ENCODE results near the gene FXYD5.

Gene FXYD5

GRCh38 chr19:35134601-35135242, 19.8 kb upstream of the FXYD5 start, which contains the start of gene LGI4:
Gene LGI4, minus strand, starts transcription at chr19:35135059. Its CDS starts 379 bp downstream, at chr19:35134680.
- TF ChIP-seq, protein P1, sequence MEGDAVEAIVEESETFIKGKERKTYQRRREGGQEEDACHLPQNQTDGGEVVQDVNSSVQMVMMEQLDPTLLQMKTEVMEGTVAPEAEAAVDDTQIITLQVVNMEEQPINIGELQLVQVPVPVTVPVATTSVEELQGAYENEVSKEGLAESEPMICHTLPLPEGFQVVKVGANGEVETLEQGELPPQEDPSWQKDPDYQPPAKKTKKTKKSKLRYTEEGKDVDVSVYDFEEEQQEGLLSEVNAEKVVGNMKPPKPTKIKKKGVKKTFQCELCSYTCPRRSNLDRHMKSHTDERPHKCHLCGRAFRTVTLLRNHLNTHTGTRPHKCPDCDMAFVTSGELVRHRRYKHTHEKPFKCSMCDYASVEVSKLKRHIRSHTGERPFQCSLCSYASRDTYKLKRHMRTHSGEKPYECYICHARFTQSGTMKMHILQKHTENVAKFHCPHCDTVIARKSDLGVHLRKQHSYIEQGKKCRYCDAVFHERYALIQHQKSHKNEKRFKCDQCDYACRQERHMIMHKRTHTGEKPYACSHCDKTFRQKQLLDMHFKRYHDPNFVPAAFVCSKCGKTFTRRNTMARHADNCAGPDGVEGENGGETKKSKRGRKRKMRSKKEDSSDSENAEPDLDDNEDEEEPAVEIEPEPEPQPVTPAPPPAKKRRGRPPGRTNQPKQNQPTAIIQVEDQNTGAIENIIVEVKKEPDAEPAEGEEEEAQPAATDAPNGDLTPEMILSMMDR (IDR thresholded peaks at IDR 0.05; ENCODE audit: extremely low read depth, missing control alignments), result no peak
- no peak for DNase-seq (ENCODE audit: low spot score)

GRCh38 chr19:35135389-35135909, 19.1 kb upstream of the FXYD5 start:
- peak; percentile 93 for DNase-seq (ENCODE audit: low spot score)
- TF ChIP-seq, protein P1 (IDR thresholded peaks at IDR 0.05; ENCODE audit: extremely low read depth, missing control alignments), result peak; percentile 70

GRCh38 chr19:35136231-35136630, 18.3 kb upstream of the FXYD5 start:
- TF ChIP-seq, protein P1 (IDR thresholded peaks at IDR 0.05; ENCODE audit: extremely low read depth, missing control alignments), result no peak

GRCh38 chr19:35136977-35137702, 17.4 kb upstream of the FXYD5 start:
- TF ChIP-seq, protein P1 (IDR thresholded peaks at IDR 0.05; ENCODE audit: extremely low read depth, missing control alignments), result no peak
- DNase-seq (ENCODE audit: low spot score), result no peak

More at GRCh38 chr19:35136231-35136630, 18.3 kb upstream of the FXYD5 start:
- DNase-seq (ENCODE audit: low spot score), result no peak

GRCh38 chr19:35138305-35138892, 16.1 kb upstream of the FXYD5 start, which contains the start of gene FXYD1:
Gene FXYD1, plus strand, starts transcription at chr19:35138824. Its CDS starts 1,256 bp downstream, at chr19:35140080.
- TF ChIP-seq, protein P1 (IDR thresholded peaks at IDR 0.05; ENCODE audit: extremely low read depth, missing control alignments), result no peak
- no peak for DNase-seq (ENCODE audit: low spot score)

- DNase-seq (ENCODE audit: low spot score), result no peak
- TF ChIP-seq, protein P1 (IDR thresholded peaks at IDR 0.05; ENCODE audit: extremely low read depth, missing control alignments), result no peak
Observed at GRCh38 chr19:35140207-35140961, 14.2 kb upstream of the FXYD5 start.
